ENCODE measurements around the gene LRRC8B.
A peak's percentile ranks its signal among the peaks of the same experiment; 100 is the strongest.

DNA sequence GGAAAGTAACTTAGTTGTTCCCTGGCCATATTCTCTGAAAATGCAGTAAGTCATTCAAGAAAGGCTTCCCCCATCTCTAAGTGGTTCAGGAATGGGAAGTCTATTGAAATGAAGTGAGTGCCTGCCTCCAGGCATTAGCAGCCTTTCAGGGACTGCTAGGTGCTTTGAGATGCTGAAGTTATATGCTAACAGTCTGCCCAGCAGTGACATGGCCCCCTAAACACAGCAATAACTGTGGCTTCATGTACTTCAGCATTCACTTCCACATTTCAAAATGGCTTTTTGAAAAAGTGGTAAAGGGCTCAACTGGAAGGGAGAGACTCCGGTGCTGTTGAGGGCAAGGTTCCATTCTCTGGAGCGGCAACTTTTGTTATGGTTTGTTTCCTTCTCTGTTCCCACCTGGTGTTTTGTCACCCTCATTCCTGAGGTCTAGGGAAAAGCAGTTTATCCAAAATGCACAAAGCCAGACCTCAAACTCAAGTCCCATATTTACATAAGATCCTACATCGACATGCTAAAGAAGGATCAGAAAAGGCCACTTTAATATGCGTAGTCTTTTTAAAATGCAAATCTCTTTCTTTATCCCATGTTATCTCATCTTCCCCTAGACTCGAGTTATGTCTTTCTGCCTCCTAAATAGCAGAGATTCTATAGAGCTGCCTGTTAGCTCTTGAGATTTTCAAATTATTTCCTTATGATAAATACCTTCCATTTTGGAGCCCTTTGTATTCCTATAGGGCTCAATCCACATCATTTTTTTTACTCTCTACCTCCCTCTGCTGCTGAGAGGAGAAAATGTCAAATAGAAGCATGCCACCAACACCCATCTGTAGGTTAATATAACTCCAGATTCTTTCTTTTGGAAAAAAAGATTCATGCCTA lies 74.1 kb downstream of the LRRC8B start:
- TF ChIP-seq, protein P1, sequence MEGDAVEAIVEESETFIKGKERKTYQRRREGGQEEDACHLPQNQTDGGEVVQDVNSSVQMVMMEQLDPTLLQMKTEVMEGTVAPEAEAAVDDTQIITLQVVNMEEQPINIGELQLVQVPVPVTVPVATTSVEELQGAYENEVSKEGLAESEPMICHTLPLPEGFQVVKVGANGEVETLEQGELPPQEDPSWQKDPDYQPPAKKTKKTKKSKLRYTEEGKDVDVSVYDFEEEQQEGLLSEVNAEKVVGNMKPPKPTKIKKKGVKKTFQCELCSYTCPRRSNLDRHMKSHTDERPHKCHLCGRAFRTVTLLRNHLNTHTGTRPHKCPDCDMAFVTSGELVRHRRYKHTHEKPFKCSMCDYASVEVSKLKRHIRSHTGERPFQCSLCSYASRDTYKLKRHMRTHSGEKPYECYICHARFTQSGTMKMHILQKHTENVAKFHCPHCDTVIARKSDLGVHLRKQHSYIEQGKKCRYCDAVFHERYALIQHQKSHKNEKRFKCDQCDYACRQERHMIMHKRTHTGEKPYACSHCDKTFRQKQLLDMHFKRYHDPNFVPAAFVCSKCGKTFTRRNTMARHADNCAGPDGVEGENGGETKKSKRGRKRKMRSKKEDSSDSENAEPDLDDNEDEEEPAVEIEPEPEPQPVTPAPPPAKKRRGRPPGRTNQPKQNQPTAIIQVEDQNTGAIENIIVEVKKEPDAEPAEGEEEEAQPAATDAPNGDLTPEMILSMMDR (IDR thresholded peaks at IDR 0.05; ENCODE audit: control extremely low read depth in 1 of 3, insufficient read depth in 1 of 3, low read depth in 1 of 3, low read length in 3 of 3): peak in 2 of 3 experiments; percentile 36 to 52; a peak in 2 of 4 replicates
- TF ChIP-seq TCF12 (IDR thresholded peaks at IDR 0.05; ENCODE audit: low read depth, low read length) (no peak), KDM1A (IDR thresholded peaks at IDR 0.05; ENCODE audit: borderline replicate concordance, low read length) (no peak), POLR2AphosphoS5 (IDR thresholded peaks at IDR 0.05; ENCODE audit: low read depth, low read length) (no peak), GABPA (IDR thresholded peaks at IDR 0.05; ENCODE audit: borderline replicate concordance, insufficient read depth, low read length) (no peak), ZNF274 (IDR thresholded peaks at IDR 0.05; ENCODE audit: borderline replicate concordance, extremely low read depth, low read length) (no peak), TEAD4 (IDR thresholded peaks at IDR 0.05; ENCODE audit: low read depth, low read length) (no peak), EP300 (IDR thresholded peaks at IDR 0.05; ENCODE audit: borderline replicate concordance in 1 of 2, low read depth in 2 of 2, low read length in 2 of 2) (no peak), JUN (IDR thresholded peaks at IDR 0.05; ENCODE audit: low read depth, low read length) (no peak), EGR1 (IDR thresholded peaks at IDR 0.05; ENCODE audit: borderline replicate concordance, low read depth, low read length) (no peak), POLR2A (IDR thresholded peaks at IDR 0.05; ENCODE audit: control extremely low read depth in 1 of 2, low read depth in 2 of 2, low read length in 2 of 2) (no peak), EZH2 (IDR thresholded peaks at IDR 0.05; ENCODE audit: low read depth, low read length, severe bottlenecking) (no peak), SP1 (IDR thresholded peaks at IDR 0.05; ENCODE audit: low read depth, low read length) (no peak)

Measured in H1 (cell line).